GM12873 (cell line): ENCODE measurements around the gene CELF4.

Experiments used
- TF ChIP-seq, protein P1 (sequence below): IDR thresholded peaks from 2 replicates; pipeline ENCODE4 v1.5.1; 2012; ENCODE audit warnings: low read depth, mild to moderate bottlenecking, moderate library complexity, low read length, control low read depth; ENCODE audit not compliant: insufficient read depth; ENCODE audit errors: missing control alignments

Gene CELF4

GRCh38 chr18:37381554-37381953 is 184.0 kb downstream of the CELF4 start:
- TF ChIP-seq, protein P1, sequence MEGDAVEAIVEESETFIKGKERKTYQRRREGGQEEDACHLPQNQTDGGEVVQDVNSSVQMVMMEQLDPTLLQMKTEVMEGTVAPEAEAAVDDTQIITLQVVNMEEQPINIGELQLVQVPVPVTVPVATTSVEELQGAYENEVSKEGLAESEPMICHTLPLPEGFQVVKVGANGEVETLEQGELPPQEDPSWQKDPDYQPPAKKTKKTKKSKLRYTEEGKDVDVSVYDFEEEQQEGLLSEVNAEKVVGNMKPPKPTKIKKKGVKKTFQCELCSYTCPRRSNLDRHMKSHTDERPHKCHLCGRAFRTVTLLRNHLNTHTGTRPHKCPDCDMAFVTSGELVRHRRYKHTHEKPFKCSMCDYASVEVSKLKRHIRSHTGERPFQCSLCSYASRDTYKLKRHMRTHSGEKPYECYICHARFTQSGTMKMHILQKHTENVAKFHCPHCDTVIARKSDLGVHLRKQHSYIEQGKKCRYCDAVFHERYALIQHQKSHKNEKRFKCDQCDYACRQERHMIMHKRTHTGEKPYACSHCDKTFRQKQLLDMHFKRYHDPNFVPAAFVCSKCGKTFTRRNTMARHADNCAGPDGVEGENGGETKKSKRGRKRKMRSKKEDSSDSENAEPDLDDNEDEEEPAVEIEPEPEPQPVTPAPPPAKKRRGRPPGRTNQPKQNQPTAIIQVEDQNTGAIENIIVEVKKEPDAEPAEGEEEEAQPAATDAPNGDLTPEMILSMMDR, result no peak

GRCh38 chr18:37380546-37381110 is 185.0 kb downstream of the CELF4 start:
- TF ChIP-seq, protein P1, result no peak

- TF ChIP-seq, protein P1, result no peak
These were observed 187.1 kb downstream of the CELF4 start for GRCh38 chr18:37378336-37379010.

DNA sequence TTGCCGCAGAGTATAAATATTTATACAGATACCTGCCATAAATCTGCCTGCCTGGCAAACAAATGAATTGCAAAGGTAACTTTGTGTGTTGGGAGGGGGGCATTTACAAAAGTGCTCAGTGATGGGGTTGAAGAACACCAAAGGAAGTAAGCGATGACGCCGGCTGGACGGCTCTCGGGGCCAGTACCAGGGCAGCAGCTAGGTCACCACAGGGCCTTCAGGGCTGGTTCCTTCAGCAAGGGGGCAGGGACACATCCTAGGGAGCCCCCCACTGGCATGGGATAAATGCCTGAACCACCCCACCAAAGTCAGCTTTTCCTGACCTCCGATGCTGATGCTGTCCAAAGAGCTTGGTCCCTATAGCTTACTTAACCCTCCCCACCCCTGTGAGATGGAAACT is 190.4 kb downstream of the CELF4 start:
- TF ChIP-seq, protein P1, result no peak

DNA sequence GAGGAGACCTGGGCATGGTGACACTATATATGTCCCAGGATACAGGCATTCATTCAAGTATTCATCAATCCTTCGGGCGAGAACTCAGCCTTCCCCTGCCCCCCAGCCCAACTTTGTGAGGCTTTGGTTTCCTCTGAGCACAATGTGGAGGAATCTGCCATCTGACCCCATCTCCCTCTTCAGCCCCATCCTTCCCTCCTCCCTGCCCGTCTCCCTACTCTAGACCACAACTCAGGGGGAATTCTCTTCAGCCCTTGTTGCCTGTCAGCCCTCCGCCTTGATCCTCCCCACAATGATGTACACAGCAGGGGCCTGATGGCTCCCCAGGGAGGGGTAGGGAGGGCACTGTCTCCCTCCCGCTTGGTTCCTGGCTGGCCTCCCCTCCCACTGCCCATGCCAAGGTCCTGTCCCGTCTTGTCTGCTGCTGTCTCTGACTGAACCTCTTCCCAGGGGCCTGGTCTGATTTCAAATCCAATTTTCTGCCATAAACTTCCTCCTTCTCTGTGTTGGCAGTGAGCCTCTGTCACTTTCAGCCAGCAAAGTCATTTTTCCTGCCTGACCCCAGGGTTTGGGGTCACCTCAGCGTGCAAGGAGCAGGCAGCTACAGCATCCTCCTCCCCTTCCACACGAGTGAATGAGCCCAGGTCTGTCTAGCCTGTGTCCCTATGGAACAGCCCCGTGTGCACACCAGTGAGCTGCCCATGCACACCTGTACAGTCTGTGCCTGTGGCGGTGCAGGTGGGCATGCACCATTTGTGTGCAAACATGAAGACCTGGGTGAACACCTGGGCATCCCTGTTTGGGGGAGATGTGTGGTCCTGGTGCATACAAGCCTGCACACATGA is 197.3 kb downstream of the CELF4 start:
- TF ChIP-seq, protein P1, result no peak

DNA sequence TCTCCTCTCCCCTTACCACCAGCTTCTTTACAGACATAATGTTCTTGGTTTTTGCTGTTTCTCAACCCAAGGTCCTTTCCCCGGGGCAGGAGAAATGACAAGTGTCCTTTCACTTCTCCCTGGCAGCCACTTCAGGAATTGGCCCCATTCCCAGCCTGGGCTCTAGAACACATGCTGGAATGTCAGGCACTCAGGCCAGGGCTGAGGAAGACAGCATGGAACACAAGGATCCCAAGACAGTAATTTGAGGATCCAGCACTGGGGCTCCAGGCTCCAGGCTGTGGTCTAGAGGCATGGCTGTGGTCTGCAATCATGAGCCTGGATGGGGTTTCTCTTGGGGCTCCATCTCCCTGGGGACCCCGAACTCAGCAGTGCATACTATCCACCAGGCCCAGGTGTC is 201.4 kb downstream of the CELF4 start:
- TF ChIP-seq, protein P1, result no peak
